C1 segment of cervical spinal cord (tissue), 14 donors: ENCODE measurements around the gene TMEM151A.

ENCODE experiments used
- DNase-seq, 14 donors: peaks; one replicate each; lab custom pipeline; 2025; lab: John Stamatoyannopoulos, UW

TMEM151A gene

GRCh38 chr11:66283461-66284105 is 8.1 kb upstream of the TMEM151A start:
- no peak for DNase-seq

GRCh38 chr11:66284526-66285078 is 7.1 kb upstream of the TMEM151A start:
- no peak for DNase-seq

- peak in 1 of 14 donors; percentile 54 for DNase-seq
Observed at GRCh38 chr11:66285250-66285947, 6.3 kb upstream of the TMEM151A start.

- no peak for DNase-seq
Observed at GRCh38 chr11:66286699-66287098, 5.0 kb upstream of the TMEM151A start.

GRCh38 chr11:66287211-66287888 is 4.3 kb upstream of the TMEM151A start:
- no peak for DNase-seq

GRCh38 chr11:66287889-66288670 is 3.6 kb upstream of the TMEM151A start:
- no peak for DNase-seq

GRCh38 chr11:66288671-66289547 is 2.8 kb upstream of the TMEM151A start, which contains the start of gene YIF1A:
Gene YIF1A (minus strand): TSS chr11:66289143. CDS start chr11:66288985, 158 bp downstream.
- DNase-seq, result peak; percentile 86 to 100 (median 98)

GRCh38 chr11:66289548-66290329 is 2.0 kb upstream of the TMEM151A start:
- DNase-seq, result peak in 3 of 14 donors; percentile 67 to 81 (median 70)

- no peak for DNase-seq
Observed at GRCh38 chr11:66290330-66290621, 1.4 kb upstream of the TMEM151A start.

- peak in 3 of 14 donors; percentile 28 to 50 (median 29) for DNase-seq
Observed at GRCh38 chr11:66291303-66291705, 390 bp upstream of the TMEM151A start.

- peak in 1 of 14 donors; percentile 34 for DNase-seq
Observed at GRCh38 chr11:66292543-66293332, 1.0 kb downstream of the TMEM151A start.

- no peak for DNase-seq
Observed at GRCh38 chr11:66293352-66293751, 1.7 kb downstream of the TMEM151A start.

GRCh38 chr11:66293777-66294625 is 2.3 kb downstream of the TMEM151A start:
- DNase-seq, result no peak

GRCh38 chr11:66294626-66295620 is 3.2 kb downstream of the TMEM151A start:
- no peak for DNase-seq

GRCh38 chr11:66297610-66298009 is 5.9 kb downstream of the TMEM151A start:
- no peak for DNase-seq

- DNase-seq, result no peak
Observed at GRCh38 chr11:66299186-66299585, 7.5 kb downstream of the TMEM151A start.

- DNase-seq, result no peak
Observed at GRCh38 chr11:66302656-66303055, 11.0 kb downstream of the TMEM151A start.
